PC-3 (cell line): ENCODE data around the gene METTL24. TPM values are rescaled to one million over a fixed set of nuclear protein-coding genes. Genes with fewer than 3 reads are reported as not detected.
"Not testable (repeated sequence)": the region's sequence is repeated elsewhere in the genome, so short reads cannot be mapped to it uniquely, and the experiment has no call there.

ENCODE experiments used
- ATAC-seq: fragments of 200-7000 bp; cut with Tn5 transposase; 2 replicates; pipeline ENCODE4 v1.9.1; 2020; ENCODE audit warnings: mild to moderate bottlenecking, moderate library complexity
- BruUV-seq: library from RNA; stranded (reverse); fragments of 400-500 nt; replicated peaks from 2 replicates; lab custom pipeline; 2021; lab: Mats Ljungman, UMichigan
- CTCF ChIA-PET: fragments of 300-600 bp; sonication (Branson Sonifier 250); formaldehyde crosslinking; loops from one replicate; lab custom pipeline; 2022; ENCODE audit warnings: antibody characterized with exemption; lab: Charles Lee
- POLR2A ChIA-PET: fragments of 300-600 bp; sonication (Branson Sonifier 250); formaldehyde crosslinking; loops from one replicate; lab custom pipeline; 2022; ENCODE audit warnings: antibody characterized with exemption; ENCODE audit not compliant: unreplicated experiment; lab: Charles Lee
- DNase-seq: peaks from one replicate; pipeline ENCODE4 v3.0.0-alpha.2; 2015
- H2AFZ ChIP-seq: fragments of 300-600 bp; sonication (generic); 2 replicates; pipeline ENCODE4 v1.6.0; 2016; ENCODE audit warnings: antibody characterized with exemption, low read length
- H3F3A ChIP-seq: fragments of 300-600 bp; sonication (generic); one replicate; pipeline ENCODE4 v1.6.0; 2017; ENCODE audit warnings: antibody characterized with exemption, low read length, control low read depth, mild to moderate bottlenecking; ENCODE audit not compliant: unreplicated experiment
- H3K27ac ChIP-seq: fragments of 300-600 bp; sonication (generic); 2 replicates; pipeline ENCODE4 v1.5.1; 2016; ENCODE audit warnings: mild to moderate bottlenecking, low read length
- H3K27me3 ChIP-seq: fragments of 300-600 bp; sonication (generic); 2 replicates; pipeline ENCODE4 v1.6.1; 2016; ENCODE audit warnings: low read length, mixed read lengths
- H3K36me3 ChIP-seq: fragments of 300-600 bp; sonication (generic); 2 replicates; pipeline ENCODE4 v1.6.1; 2016; ENCODE audit warnings: low read depth, mixed run types, low read length, mixed read lengths
- H3K4me1 ChIP-seq: fragments of 300-600 bp; sonication (generic); 2 replicates; pipeline ENCODE4 v1.5.1; 2016; ENCODE audit warnings: low read length; ENCODE audit not compliant: insufficient read depth
- H3K4me2 ChIP-seq: fragments of 300-600 bp; sonication (generic); 2 replicates; pipeline ENCODE4 v1.6.0; 2016; ENCODE audit warnings: low read length
- H3K4me3 ChIP-seq: fragments of 300-600 bp; sonication (generic); 2 replicates; pipeline ENCODE4 v1.5.1; 2016; ENCODE audit warnings: mild to moderate bottlenecking, low read length, mixed read lengths
- H3K79me2 ChIP-seq: fragments of 300-600 bp; sonication (generic); 2 replicates; pipeline ENCODE4 v1.6.1; 2017; ENCODE audit warnings: low read length, mixed read lengths
- H3K9ac ChIP-seq: fragments of 300-600 bp; sonication (generic); 2 replicates; pipeline ENCODE4 v1.6.0; 2016; ENCODE audit warnings: mild to moderate bottlenecking, low read length
- H3K9me2 ChIP-seq: fragments of 300-600 bp; sonication (generic); replicated peaks from 2 replicates; pipeline ENCODE4 v1.6.1; 2016; ENCODE audit warnings: mixed run types, low read length, mixed read lengths
- H3K9me3 ChIP-seq: fragments of 300-600 bp; sonication (generic); 2 replicates; pipeline ENCODE4 v1.6.1; 2016; ENCODE audit warnings: low read length, mixed read lengths
- H4K20me1 ChIP-seq: fragments of 300-600 bp; sonication (generic); 2 replicates; pipeline ENCODE4 v1.6.1; 2016; ENCODE audit warnings: low read length, mixed read lengths
- CTCF ChIP-seq: fragments of 300-600 bp; sonication (generic); conservative IDR thresholded peaks from 2 replicates; pipeline ENCODE4 v1.5.1; 2017; ENCODE audit warnings: antibody characterized with exemption, low read depth, mild to moderate bottlenecking, low read length
- EZH2 ChIP-seq: fragments of 300-600 bp; sonication (generic); IDR thresholded peaks from one replicate; pipeline ENCODE4 v1.6.1; 2017; ENCODE audit warnings: antibody characterized with exemption, mild to moderate bottlenecking, low read length; ENCODE audit not compliant: unreplicated experiment
- EZH2phosphoT487 ChIP-seq: fragments of 300-600 bp; sonication (generic); IDR thresholded peaks from 2 replicates; pipeline ENCODE4 v1.6.1; 2018; ENCODE audit warnings: mild to moderate bottlenecking, antibody characterized with exemption, low read length, borderline replicate concordance
- intact Hi-C: fragments of 100-400 bp; cut with micrococcal nuclease; formaldehyde crosslinking; loops from 2 replicates; pipeline ENCODE4 v1.9.0; 2023
- total RNA-seq: library from RNA; depleted of rRNA; stranded (reverse); fragments of >200 nt; gene quantifications from 2 replicates; pipeline ENCODE4 v1.2.3, GENCODE V29; 2014

The METTL24 gene
- total RNA-seq, 1 experiment from 2014 or later = not detected

GRCh38 chr6:110315869-110316398 is 42.2 kb downstream of the METTL24 start:
- H3K9me3 ChIP-seq = no peaks in the 10 kb centered on the region
- H3K4me2 ChIP-seq = no peak overlapping the region
- H3K9me2 ChIP-seq = no peaks in the 10 kb centered on the region
- H3K9ac ChIP-seq = no peak overlapping the region
- CTCF ChIA-PET = no interaction called here
- intact Hi-C loops = no loop called here
- peaks cover 8% of the 10 kb centered on the region for H3K27me3 ChIP-seq
- no peak for TF ChIP-seq EZH2phosphoT487
- TF ChIP-seq EZH2 = no peak
- TF ChIP-seq CTCF = no peak
- POLR2A ChIA-PET = no interaction called here
- H3K4me1 ChIP-seq = no peaks in the 10 kb centered on the region
- no peaks in the 10 kb centered on the region for H3F3A ChIP-seq
- ATAC-seq = no peak
- no peaks in the 10 kb centered on the region for H4K20me1 ChIP-seq
- DNase-seq = no peak
- no peaks in the 10 kb centered on the region for H3K36me3 ChIP-seq
- no TSS peak for BruUV-seq
- no peak overlapping the region for H3K27ac ChIP-seq
- no peaks in the 10 kb centered on the region for H3K79me2 ChIP-seq
- H3K4me3 ChIP-seq = no peak overlapping the region
- no peak overlapping the region for H2AFZ ChIP-seq

- no peaks in the 10 kb centered on the region for H4K20me1 ChIP-seq
- ChIA-PET CTCF (no interaction called here), POLR2A (no interaction called here)
- intact Hi-C loops = no loop called here
- H3K79me2 ChIP-seq = no peaks in the 10 kb centered on the region
- no peaks in the 10 kb centered on the region for H3F3A ChIP-seq
- no peak overlapping the region for H3K27ac ChIP-seq
- no peaks in the 10 kb centered on the region for H3K9me3 ChIP-seq
- H3K9ac ChIP-seq = no peak overlapping the region
- H3K27me3 ChIP-seq = peaks cover 8% of the 10 kb centered on the region
- no TSS peak for BruUV-seq
- ATAC-seq (no peak), DNase-seq (no peak)
- H3K4me3 ChIP-seq = no peak overlapping the region
- no peak for TF ChIP-seq EZH2
- no peak for TF ChIP-seq CTCF
- TF ChIP-seq EZH2phosphoT487 = no peak
- H3K4me1 ChIP-seq = no peaks in the 10 kb centered on the region
- H3K9me2 ChIP-seq = no peaks in the 10 kb centered on the region
- no peaks in the 10 kb centered on the region for H3K36me3 ChIP-seq
- H2AFZ ChIP-seq = no peak overlapping the region
- no peak overlapping the region for H3K4me2 ChIP-seq
Observed at GRCh38 chr6:110315207-110315868, 42.8 kb downstream of the METTL24 start.

GRCh38 chr6:110310861-110311446 is 47.2 kb downstream of the METTL24 start:
- Histone ChIP-seq H3K36me3 (no peaks in the 10 kb centered on the region), H3K27ac (no peak overlapping the region), H3F3A (no peaks in the 10 kb centered on the region), H3K9ac (no peak overlapping the region), H4K20me1 (no peaks in the 10 kb centered on the region), H3K9me2 (no peaks in the 10 kb centered on the region), H3K4me3 (no peak overlapping the region), H3K79me2 (no peaks in the 10 kb centered on the region), H3K9me3 (no peaks in the 10 kb centered on the region), H3K4me1 (no peaks in the 10 kb centered on the region), H2AFZ (no peak overlapping the region), H3K27me3 (peaks cover 8% of the 10 kb centered on the region), H3K4me2 (no peak overlapping the region)
- ATAC-seq (no peak), DNase-seq (no peak)
- no TSS peak for BruUV-seq
- ChIA-PET CTCF (no interaction called here), POLR2A (no interaction called here)
- intact Hi-C loops = no loop called here
- no peak for TF ChIP-seq EZH2phosphoT487
- no peak for TF ChIP-seq EZH2

GRCh38 chr6:110309432-110309831 is 48.7 kb downstream of the METTL24 start:
- CTCF ChIA-PET, BruUV-seq, H3K4me2 ChIP-seq: not testable (repeated sequence)

More at GRCh38 chr6:110309432-110309831, 48.7 kb downstream of the METTL24 start:
- H3K9me2 ChIP-seq, ATAC-seq, H3K27me3 ChIP-seq, DNase-seq, H4K20me1 ChIP-seq, POLR2A ChIA-PET, H2AFZ ChIP-seq, intact Hi-C loops, H3K79me2 ChIP-seq, H3K27ac ChIP-seq, H3K9me3 ChIP-seq, H3K9ac ChIP-seq, H3K4me3 ChIP-seq, H3K36me3 ChIP-seq, H3F3A ChIP-seq, H3K4me1 ChIP-seq: not testable (repeated sequence)
